COLO829 (cell line): ENCODE measurements around the gene AGMAT.

Experiments used
- DNase-seq: peaks from one replicate; pipeline ENCODE4 v3.0.0; 2012; ENCODE audit warnings: low spot score

Gene AGMAT

GRCh38 chr1:15584489-15585363 is at the start of gene AGMAT:
TSS of gene AGMAT (minus strand) at chr1:15585051. CDS start at chr1:15584967, 84 bp downstream.
- DNase-seq = no peak

GRCh38 chr1:15633756-15634420 is 49.0 kb upstream of the AGMAT start:
- no peak for DNase-seq

GRCh38 chr1:15628003-15628402 is 43.2 kb upstream of the AGMAT start:
- no peak for DNase-seq

- DNase-seq = no peak
Measured at GRCh38 chr1:15627343-15627988, 42.6 kb upstream of the AGMAT start.

GRCh38 chr1:15626269-15626950 is 41.6 kb upstream of the AGMAT start:
- no peak for DNase-seq

- DNase-seq = no peak
Measured at GRCh38 chr1:15625056-15625917, 40.4 kb upstream of the AGMAT start.

GRCh38 chr1:15624133-15624714 is 39.4 kb upstream of the AGMAT start:
- DNase-seq = no peak

GRCh38 chr1:15623435-15623834 is 38.6 kb upstream of the AGMAT start:
- no peak for DNase-seq

- DNase-seq = no peak
Measured at GRCh38 chr1:15622712-15623373, 38.0 kb upstream of the AGMAT start.

GRCh38 chr1:15621975-15622374 is 37.1 kb upstream of the AGMAT start:
- no peak for DNase-seq

- DNase-seq = no peak
Measured at GRCh38 chr1:15620902-15621682, 36.2 kb upstream of the AGMAT start.

GRCh38 chr1:15620155-15620545 is 35.3 kb upstream of the AGMAT start:
- no peak for DNase-seq

GRCh38 chr1:15618655-15619525 is 34.0 kb upstream of the AGMAT start:
- DNase-seq = no peak

GRCh38 chr1:15618077-15618654 is 33.3 kb upstream of the AGMAT start:
- no peak for DNase-seq

- peak; percentile 92 for DNase-seq
Measured at GRCh38 chr1:15617173-15618076, 32.6 kb upstream of the AGMAT start, which contains the start of gene DDI2. TSS of gene DDI2 (plus strand) at chr1:15617458. CDS start at chr1:15617671, 213 bp downstream.

- DNase-seq = no peak
Measured at GRCh38 chr1:15616373-15617172, 31.7 kb upstream of the AGMAT start.
